IPS DF 4.7 (cell line): Measurements from ENCODE around the gene ABCB7.
"Not testable (repeated sequence)": the region's sequence is repeated elsewhere in the genome, so short reads cannot be mapped to it uniquely, and the experiment has no call there.

Experiments used
- DNase-seq: peaks from one replicate; pipeline ENCODE4 v3.0.0-alpha.2; 2013; ENCODE audit warnings: low spot score; ENCODE audit errors: extremely low read depth

Gene ABCB7

GRCh38 chrX:75106772-75107171 lies 49.3 kb downstream of the ABCB7 start:
- no peak for DNase-seq

GRCh38 chrX:75096331-75096730 lies 59.8 kb downstream of the ABCB7 start:
- no peak for DNase-seq

- DNase-seq, result no peak
Observed at GRCh38 chrX:75086731-75087195, 69.3 kb downstream of the ABCB7 start.

GRCh38 chrX:75084757-75085156 lies 71.3 kb downstream of the ABCB7 start:
- DNase-seq, result no peak

GRCh38 chrX:75076429-75076828 lies 79.7 kb downstream of the ABCB7 start:
- DNase-seq, result no peak

GRCh38 chrX:75074475-75074874 lies 81.6 kb downstream of the ABCB7 start:
- no peak for DNase-seq

- DNase-seq, result no peak
Observed at GRCh38 chrX:75071334-75071733, 84.7 kb downstream of the ABCB7 start.

- no peak for DNase-seq
Observed at GRCh38 chrX:75067931-75068330, 88.2 kb downstream of the ABCB7 start.

- no peak for DNase-seq
Observed at GRCh38 chrX:75061701-75062100, 94.4 kb downstream of the ABCB7 start.

GRCh38 chrX:75051047-75051446 lies 105.0 kb downstream of the ABCB7 start:
- DNase-seq, result no peak

GRCh38 chrX:75045369-75045768 lies 110.7 kb downstream of the ABCB7 start:
- no peak for DNase-seq

- DNase-seq, result not testable (repeated sequence)
Observed at GRCh38 chrX:75044142-75044541, 111.9 kb downstream of the ABCB7 start.

- no peak for DNase-seq
Observed at GRCh38 chrX:75038925-75039324, 117.2 kb downstream of the ABCB7 start.
